ENCODE results near the gene TTC28.
"Not testable (repeated sequence)": the region's sequence is repeated elsewhere in the genome, so short reads cannot be mapped to it uniquely, and the experiment has no call there.

TTC28 gene

DNA sequence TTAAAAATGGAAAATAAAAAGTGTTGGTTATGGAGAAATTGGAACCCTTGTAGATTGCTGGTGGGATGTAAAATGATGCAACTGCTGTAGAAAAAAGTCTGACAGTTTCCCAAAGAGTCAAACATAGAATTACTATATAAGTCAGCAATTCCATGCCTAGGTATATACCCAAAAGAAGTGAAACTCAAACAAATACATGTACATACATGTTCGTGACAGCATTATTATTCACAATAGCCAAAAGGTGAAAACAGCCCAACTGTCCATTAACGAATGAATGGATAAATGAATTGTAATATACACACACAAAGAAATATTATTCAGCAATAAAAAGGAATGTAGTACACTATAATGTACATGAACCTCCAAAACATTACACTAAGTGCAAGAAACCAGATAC is 116.0 kb downstream of the TTC28 start:
- DNase-seq: no peak

DNA sequence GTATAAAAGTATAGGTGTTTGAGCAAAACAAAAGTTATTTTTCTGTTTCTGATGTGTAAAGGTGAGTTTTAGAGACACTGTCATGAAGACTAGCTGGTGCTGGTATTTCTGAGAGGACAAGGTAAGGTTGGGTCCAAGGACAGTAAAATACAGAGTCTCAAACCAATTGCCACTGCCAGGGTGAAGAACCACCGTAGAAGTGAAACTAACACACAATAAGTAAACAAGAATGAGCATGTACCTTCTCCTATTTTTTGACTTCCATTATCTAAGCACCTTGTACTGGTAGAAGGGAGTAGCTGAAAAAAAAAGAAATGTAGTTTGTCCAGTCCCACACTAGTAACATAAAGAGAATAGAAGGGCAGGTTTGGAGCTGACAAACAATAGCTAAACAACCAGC is 117.3 kb downstream of the TTC28 start:
- Histone ChIP-seq H3K27ac (no peak overlapping the region), H3K27me3 (replicated peaks) (no peaks in the 10 kb centered on the region), H3K4me3 (ENCODE audit: low read depth, low read length) (no peak overlapping the region), H3K36me3 (replicated peaks) (no peaks in the 10 kb centered on the region)
- DNase-seq: no peak
- in situ Hi-C loops (cut with HindIII; ENCODE audit: low pct_ligation_motif_present, low sequenced_read_pairs): no loop called here
- TF ChIP-seq, protein P1, sequence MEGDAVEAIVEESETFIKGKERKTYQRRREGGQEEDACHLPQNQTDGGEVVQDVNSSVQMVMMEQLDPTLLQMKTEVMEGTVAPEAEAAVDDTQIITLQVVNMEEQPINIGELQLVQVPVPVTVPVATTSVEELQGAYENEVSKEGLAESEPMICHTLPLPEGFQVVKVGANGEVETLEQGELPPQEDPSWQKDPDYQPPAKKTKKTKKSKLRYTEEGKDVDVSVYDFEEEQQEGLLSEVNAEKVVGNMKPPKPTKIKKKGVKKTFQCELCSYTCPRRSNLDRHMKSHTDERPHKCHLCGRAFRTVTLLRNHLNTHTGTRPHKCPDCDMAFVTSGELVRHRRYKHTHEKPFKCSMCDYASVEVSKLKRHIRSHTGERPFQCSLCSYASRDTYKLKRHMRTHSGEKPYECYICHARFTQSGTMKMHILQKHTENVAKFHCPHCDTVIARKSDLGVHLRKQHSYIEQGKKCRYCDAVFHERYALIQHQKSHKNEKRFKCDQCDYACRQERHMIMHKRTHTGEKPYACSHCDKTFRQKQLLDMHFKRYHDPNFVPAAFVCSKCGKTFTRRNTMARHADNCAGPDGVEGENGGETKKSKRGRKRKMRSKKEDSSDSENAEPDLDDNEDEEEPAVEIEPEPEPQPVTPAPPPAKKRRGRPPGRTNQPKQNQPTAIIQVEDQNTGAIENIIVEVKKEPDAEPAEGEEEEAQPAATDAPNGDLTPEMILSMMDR (IDR thresholded peaks at IDR 0.05; ENCODE audit: low read depth, low read length, missing control alignments): no peak

More for the DNA sequence above, 116.0 kb downstream of the TTC28 start:
- H3K27ac ChIP-seq: no peak overlapping the region
- TF ChIP-seq, protein P1 (IDR thresholded peaks at IDR 0.05; ENCODE audit: low read depth, low read length, missing control alignments): no peak
- H3K36me3 ChIP-seq (replicated peaks): no peaks in the 10 kb centered on the region
- no peak overlapping the region for H3K4me3 ChIP-seq (ENCODE audit: low read depth, low read length)
- no peaks in the 10 kb centered on the region for H3K27me3 ChIP-seq (replicated peaks)
- in situ Hi-C loops (cut with HindIII; ENCODE audit: low pct_ligation_motif_present, low sequenced_read_pairs): no loop called here

DNA sequence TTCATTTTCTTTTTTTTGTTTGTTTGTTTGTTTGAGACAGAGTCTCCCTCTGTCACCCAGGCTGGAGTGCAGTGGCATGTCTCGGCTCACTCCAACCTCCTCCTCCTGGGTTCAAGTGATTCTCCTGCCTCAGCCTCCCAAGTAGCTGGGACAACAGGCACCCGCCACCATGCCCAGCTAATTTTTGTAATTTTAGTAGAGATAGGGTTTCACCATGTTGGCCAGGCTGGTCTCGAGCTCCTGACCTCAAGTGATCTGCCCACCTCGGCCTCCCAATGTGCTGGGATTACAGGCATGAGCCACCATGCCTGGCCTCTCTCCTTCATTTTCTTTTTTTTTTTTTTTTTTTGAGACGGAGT is 118.9 kb downstream of the TTC28 start:
- in situ Hi-C loops (cut with HindIII; ENCODE audit: low pct_ligation_motif_present, low sequenced_read_pairs): not testable (repeated sequence)

DNA sequence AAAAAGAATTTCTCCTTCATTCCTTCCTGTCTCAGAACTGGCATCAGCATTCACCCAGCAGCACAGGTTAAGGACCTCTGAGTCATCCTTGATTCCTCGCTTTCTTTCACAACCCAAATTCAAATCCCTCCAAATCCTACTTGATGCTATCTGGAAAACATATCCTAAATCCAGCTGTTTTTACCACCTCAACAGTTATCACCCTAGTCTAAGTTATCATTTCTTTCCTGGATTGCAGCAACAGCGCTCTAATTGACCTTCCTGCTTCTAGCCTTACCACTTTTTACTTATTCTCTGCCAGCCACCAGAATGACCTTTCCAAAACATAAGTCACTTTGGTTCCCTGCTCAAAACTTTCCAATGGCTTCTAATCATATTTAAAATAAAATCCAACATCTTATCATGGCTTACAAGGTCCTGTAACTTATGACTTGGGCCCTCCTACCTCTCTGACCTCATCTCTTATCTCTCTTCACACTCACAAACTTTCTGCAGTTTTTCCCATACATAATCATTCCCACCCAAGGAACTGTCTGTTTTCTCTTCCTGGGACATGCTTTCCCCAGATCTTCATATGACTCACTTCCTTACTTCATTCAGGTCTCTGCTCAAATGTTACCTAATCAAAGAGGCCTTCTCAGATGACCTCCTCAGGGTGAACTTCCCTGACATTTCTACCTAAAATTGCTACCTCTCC is 119.4 kb downstream of the TTC28 start:
- DNase-seq: peak; percentile 28
- in situ Hi-C loops (cut with HindIII; ENCODE audit: low pct_ligation_motif_present, low sequenced_read_pairs): no loop called here
- Histone ChIP-seq H3K27ac (no peak overlapping the region), H3K27me3 (replicated peaks) (no peaks in the 10 kb centered on the region), H3K4me3 (ENCODE audit: low read depth, low read length) (no peak overlapping the region), H3K36me3 (replicated peaks) (no peaks in the 10 kb centered on the region)
- TF ChIP-seq, protein P1 (IDR thresholded peaks at IDR 0.05; ENCODE audit: low read depth, low read length, missing control alignments): no peak

More for the DNA sequence above, 118.9 kb downstream of the TTC28 start:
- not testable (repeated sequence) for H3K4me3 ChIP-seq (ENCODE audit: low read depth, low read length); H3K36me3 ChIP-seq (replicated peaks); H3K27ac ChIP-seq; DNase-seq; H3K27me3 ChIP-seq (replicated peaks)

DNA sequence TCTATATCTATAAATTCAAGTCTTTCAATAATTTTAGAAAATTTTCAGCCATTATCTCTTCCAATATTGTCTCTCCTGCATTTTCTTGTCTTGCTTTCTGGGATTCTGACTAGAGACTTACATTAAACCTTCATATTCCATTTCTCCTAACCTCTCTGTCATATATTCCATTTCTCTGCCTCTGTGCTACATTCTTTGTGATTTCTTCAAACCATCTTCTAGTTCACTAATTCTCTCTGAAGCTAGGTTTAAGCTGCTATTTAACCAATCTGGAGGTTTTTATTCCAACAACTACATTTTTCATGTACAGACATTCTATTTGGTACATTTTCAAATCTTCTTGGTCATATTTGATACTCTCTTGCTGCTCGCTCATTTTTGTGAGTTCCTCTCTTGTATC is 122.5 kb downstream of the TTC28 start:
- Histone ChIP-seq H3K36me3 (replicated peaks) (no peaks in the 10 kb centered on the region), H3K27ac (no peak overlapping the region), H3K27me3 (replicated peaks) (no peaks in the 10 kb centered on the region), H3K4me3 (ENCODE audit: low read depth, low read length) (no peak overlapping the region)
- DNase-seq: no peak
- in situ Hi-C loops (cut with HindIII; ENCODE audit: low pct_ligation_motif_present, low sequenced_read_pairs): no loop called here
- TF ChIP-seq, protein P1 (IDR thresholded peaks at IDR 0.05; ENCODE audit: low read depth, low read length, missing control alignments): no peak

DNA sequence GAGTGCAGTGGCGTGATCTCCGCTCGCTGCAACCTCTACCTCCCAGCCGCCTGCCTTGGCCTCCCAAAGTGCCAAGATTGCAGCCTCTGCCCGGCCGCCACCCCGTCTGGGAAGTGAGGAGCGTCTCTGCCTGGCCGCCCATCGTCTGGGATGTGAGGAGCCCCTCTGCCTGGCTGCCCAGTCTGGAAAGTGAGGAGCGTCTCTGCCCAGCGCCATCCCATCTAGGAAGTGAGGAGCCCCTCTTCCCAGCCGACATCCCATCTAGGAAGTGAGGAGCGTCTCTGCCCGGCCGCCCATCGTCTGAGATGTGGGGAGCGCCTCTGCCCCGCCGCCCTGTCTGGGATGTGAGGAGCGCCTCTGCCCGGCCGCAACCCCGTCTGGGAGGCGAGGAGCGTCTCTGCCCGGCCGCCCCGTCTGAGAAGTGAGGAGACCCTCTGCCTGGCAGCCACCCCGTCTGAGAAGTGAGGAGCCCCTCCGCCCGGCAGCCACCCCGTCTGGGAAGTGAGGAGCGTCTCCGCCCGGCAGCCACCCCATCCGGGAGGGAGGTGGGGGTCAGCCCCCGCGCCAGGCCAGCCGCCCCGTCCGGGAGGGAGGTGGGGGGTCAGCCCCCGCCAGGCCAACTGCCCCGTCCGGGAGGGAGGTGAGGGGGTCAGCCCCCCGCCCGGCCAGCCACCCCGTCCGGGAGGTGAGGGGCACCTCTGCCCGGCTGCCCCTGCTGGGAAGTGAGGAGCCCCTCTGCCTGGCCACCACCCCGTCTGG is 126.4 kb downstream of the TTC28 start:
- in situ Hi-C loops (cut with HindIII; ENCODE audit: low pct_ligation_motif_present, low sequenced_read_pairs); H3K4me3 ChIP-seq (ENCODE audit: low read depth, low read length); H3K27ac ChIP-seq; H3K27me3 ChIP-seq (replicated peaks); DNase-seq; H3K36me3 ChIP-seq (replicated peaks): not testable (repeated sequence)

Measured in brain microvascular endothelial cell (primary cell).